ENCODE measurements around the gene SMURF1.

DNA sequence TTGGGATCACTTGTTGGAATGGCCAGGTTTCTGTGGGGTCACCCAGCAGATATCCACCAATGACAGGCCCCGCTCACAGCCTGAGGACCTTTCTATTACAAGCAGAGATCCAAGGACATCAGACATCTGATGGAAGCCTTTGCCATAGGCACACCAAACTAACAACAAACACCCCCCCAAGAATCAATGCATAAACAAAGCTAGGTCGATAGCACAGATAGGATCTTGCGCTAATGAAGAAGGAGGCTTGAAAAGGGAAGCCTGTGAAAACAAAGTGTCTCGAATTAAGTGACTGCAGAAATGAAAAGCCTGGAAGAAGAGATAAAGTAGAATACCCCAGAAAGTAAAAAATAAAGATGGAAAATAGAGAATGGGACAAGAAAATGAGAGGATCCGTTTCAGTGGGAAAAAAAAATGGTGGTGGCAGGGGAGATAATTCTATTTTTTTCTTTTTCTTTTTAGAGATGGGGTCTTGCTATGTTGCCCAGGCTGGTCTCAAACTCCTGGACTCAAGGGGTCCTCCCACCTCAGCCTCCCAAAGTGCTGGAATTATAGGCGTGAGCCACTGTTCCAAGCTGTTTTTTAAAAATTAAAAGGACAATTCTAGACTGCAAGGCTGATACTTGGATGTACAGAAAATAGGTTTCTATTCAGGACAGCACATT, 26.3 kb upstream of the SMURF1 start:
- TF ChIP-seq CTCF (IDR thresholded peaks at IDR 0.05 in 8 of 11, conservative IDR thresholded peaks at IDR 0.05 in 3 of 11) (no peak), POLR2A (IDR thresholded peaks at IDR 0.05) (no peak), POLR2AphosphoS5 (IDR thresholded peaks at IDR 0.05) (no peak)
